Mammary epithelial cell (primary cell): ENCODE measurements around the gene NOPCHAP1.

Experiments used
- CTCF ChIP-seq, 2 donors: IDR thresholded peaks in 1 of 2; conservative IDR thresholded peaks in 1 of 2; 2 replicates each; pipeline ENCODE4 v1.5.1; 2011 to 2012; ENCODE audit warnings: inconsistent platforms in 2 of 2, low read length in 2 of 2, mild to moderate bottlenecking in 2 of 2, control low read depth in 1 of 2, low read depth in 1 of 2; ENCODE audit not compliant: insufficient read depth in 1 of 2; ENCODE audit errors: extremely low read depth in 1 of 2
- EZH2 ChIP-seq: IDR thresholded peaks from 2 replicates; pipeline ENCODE4 v1.6.1; 2012; ENCODE audit warnings: low read length, inconsistent platforms, borderline replicate concordance

DNA sequence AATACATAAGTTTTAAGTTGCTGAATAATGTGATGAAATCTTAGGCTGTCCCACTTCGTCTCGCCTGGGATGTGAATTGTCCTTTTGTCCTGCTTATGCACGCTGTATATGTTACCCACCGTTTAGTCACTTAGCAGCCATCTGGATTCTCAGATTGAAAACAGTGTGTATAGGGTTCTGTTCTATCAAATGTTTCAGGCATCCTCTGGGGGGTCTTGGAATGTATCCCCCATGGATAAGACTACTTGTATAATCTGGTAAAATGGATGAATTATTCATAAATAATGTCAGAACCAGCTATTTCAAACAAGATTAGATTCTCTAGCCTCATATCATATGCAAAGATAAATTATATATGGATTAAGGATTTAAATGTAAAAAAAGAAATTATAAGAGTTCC, 29.4 kb downstream of the NOPCHAP1 start:
- TF ChIP-seq CTCF (conservative IDR thresholded peaks at IDR 0.05 in 1 of 2, IDR thresholded peaks at IDR 0.05 in 1 of 2; ENCODE audit: extremely low read depth in 1 of 2, insufficient read depth in 1 of 2, low read depth in 1 of 2, low read length in 2 of 2) (no peak), EZH2 (no peak)
